K562 (cell line): ENCODE measurements around the gene PSMD1. TPM values are rescaled to one million over a fixed set of nuclear protein-coding genes. Genes with fewer than 3 reads are reported as not detected.
A peak's percentile ranks its signal among the peaks of the same experiment; 100 is the strongest.

Experiments
- E2F3 ChIP-seq: fragments of 250-450 bp; sonication (Bioruptor Pico); IDR thresholded peaks from 2 replicates; pipeline ENCODE4 v1.4.0; 2020; ENCODE audit warnings: mild to moderate bottlenecking
- ELF2 ChIP-seq: fragments of 250-450 bp; sonication (Bioruptor Pico); IDR thresholded peaks from 2 replicates; pipeline ENCODE4 v1.5.0; 2021; ENCODE audit warnings: mild to moderate bottlenecking
- FOXJ3 ChIP-seq: sonication (generic); formaldehyde crosslinking; IDR thresholded peaks from 2 replicates; pipeline ENCODE4 v1.4.0; 2020; ENCODE audit warnings: mild to moderate bottlenecking, missing genetic modification reagents
- FOXM1 ChIP-seq, 2 experiments: fragments of 450-650 bp in 1 of 2; sonication (generic) in 1 of 2; formaldehyde crosslinking in 1 of 2; IDR thresholded peaks; 2 replicates each; pipeline versions ENCODE4 v1.6.1 to v1.9.0; 2017 to 2022; ENCODE audit warnings: low read depth in 2 of 2, mild to moderate bottlenecking in 2 of 2, missing genetic modification reagents in 1 of 2, moderate library complexity in 1 of 2
- HDAC6 ChIP-seq: IDR thresholded peaks from 2 replicates; pipeline ENCODE4 v1.6.1; 2012; ENCODE audit warnings: low read depth, mild to moderate bottlenecking, control low read depth, inconsistent platforms, low read length, moderate library complexity
- JUND ChIP-seq, 2 experiments: IDR thresholded peaks; 2 replicates in 1 of 2; 3 replicates in 1 of 2; pipeline ENCODE4 v1.6.1; 2011; ENCODE audit warnings: borderline replicate concordance in 2 of 2, low read depth in 2 of 2, low read length in 2 of 2, improper control_type of control experiment in 1 of 2, missing biosample characterization in 1 of 2, missing genetic modification characterization in 1 of 2, missing genetic modification reagents in 1 of 2
- NFE2 ChIP-seq: IDR thresholded peaks from 2 replicates; pipeline ENCODE4 v1.6.1; 2014; ENCODE audit warnings: antibody characterized with exemption, low read depth
- SP2 ChIP-seq: IDR thresholded peaks from 2 replicates; pipeline ENCODE4 v1.6.1; 2011; ENCODE audit warnings: mild to moderate bottlenecking, low read depth, low read length, moderate library complexity; ENCODE audit not compliant: poor library complexity, severe bottlenecking; ENCODE audit errors: extremely low read depth
- ZFP30 ChIP-seq: fragments of 250-450 bp; sonication (Bioruptor Pico); IDR thresholded peaks from 2 replicates; pipeline ENCODE4 v1.8.0; 2022; ENCODE audit warnings: moderate library complexity, mild to moderate bottlenecking, inconsistent platforms, borderline replicate concordance
- ZFPM2 ChIP-seq: fragments of 250-450 bp; sonication (Bioruptor Pico); IDR thresholded peaks from 2 replicates; pipeline ENCODE4 v1.5.1; 2022; ENCODE audit warnings: mild to moderate bottlenecking
- ZKSCAN3 ChIP-seq: fragments of 250-450 bp; sonication (Bioruptor Pico); IDR thresholded peaks from 2 replicates; pipeline ENCODE4 v1.4.0; 2020
- ZNF175 ChIP-seq: fragments of 200-800 bp; sonication (Bioruptor generic); IDR thresholded peaks from 2 replicates; pipeline ENCODE4 v1.6.1; 2016; ENCODE audit warnings: low read depth, mild to moderate bottlenecking, missing genetic modification characterization, missing compliant biosample characterization
- ZNF311 ChIP-seq: fragments of 250-450 bp; sonication (Bioruptor Pico); IDR thresholded peaks from 2 replicates; pipeline ENCODE4 v1.4.0; 2020; ENCODE audit warnings: mild to moderate bottlenecking, moderate library complexity
- ZNF318 ChIP-seq, 2 experiments: fragments of 450-650 bp; IDR thresholded peaks; 2 replicates each; pipeline ENCODE4 v1.6.1; 2016; ENCODE audit warnings: mild to moderate bottlenecking in 2 of 2, borderline replicate concordance in 1 of 2, low read depth in 1 of 2, moderate library complexity in 1 of 2
- ZNF408 ChIP-seq: fragments of 250-450 bp; sonication (Bioruptor Pico); IDR thresholded peaks from 2 replicates; pipeline ENCODE4 v1.4.0; 2020; ENCODE audit warnings: low read depth, mild to moderate bottlenecking, moderate library complexity
- ZNF655 ChIP-seq: fragments of 250-450 bp; sonication (Bioruptor Pico); IDR thresholded peaks from 2 replicates; pipeline ENCODE4 v1.5.0; 2021
- polyA plus RNA-seq, 8 experiments: library from polyadenylated mRNA; depleted of rRNA in 4 of 8; stranded (reverse) in 5 of 8; unstranded in 3 of 8; fragments of >200 nt; fragmentation: Nextera tagmentation in 2 of 8; fragmentation: Illumina TruSeq in 1 of 8; extraction: Ambion mirVana in 2 of 8; extraction: Trizol in 1 of 8; gene quantifications; 2 replicates each; pipeline versions ENCODE4 v1.2.1 to v1.2.3, GENCODE V29; 2011 to 2014; ENCODE audit warnings: inconsistent platforms in 1 of 8, missing spikeins in 1 of 8
- total RNA-seq, 7 experiments: library from RNA; depleted of rRNA in 6 of 7; stranded (reverse); fragments of >200 nt in 6 of 7; fragmentation: Illumina TruSeq in 2 of 7; extraction: Trizol in 2 of 7; gene quantifications; 2 replicates each; pipeline versions ENCODE4 v1.2.1 to v1.2.3, GENCODE V29; 2011 to 2021; ENCODE audit warnings: low replicate concordance in 1 of 7

Gene PSMD1
- total and polyA plus RNA-seq, 9 of the 15 experiments (the other 6 are each of a cell fraction or from before 2014, with no cell fraction given), result 100 to 257 (median 147) TPM

- TF ChIP-seq ZNF318 (IDR thresholded peaks at IDR 0.05; ENCODE audit: borderline replicate concordance in 1 of 2, low read depth in 1 of 2) (no peak), FOXM1 (IDR thresholded peaks at IDR 0.05; ENCODE audit: low read depth) (peak; percentile 50), FOXM1 (CRISPR knock-in tag; IDR thresholded peaks at IDR 0.05; ENCODE audit: low read depth) (no peak), ELF2 (CRISPR knock-in tag) (no peak), ZKSCAN3 (no peak), E2F3 (CRISPR knock-in tag) (no peak), ZNF175 (no peak), HDAC6 (no peak), ZNF655 (no peak), ZFPM2 (CRISPR knock-in tag) (no peak), ZNF311 (CRISPR knock-in tag) (no peak), SP2 (peak; percentile 70), FOXJ3 (CRISPR knock-in tag) (no peak), ZFP30 (CRISPR knock-in tag) (no peak), ZNF408 (CRISPR knock-in tag) (no peak), JUND (IDR thresholded peaks at IDR 0.05; ENCODE audit: borderline replicate concordance, low read depth, low read length) (peak; percentile 64; the same call in 1 of the 2 replicates), JUND (tag; IDR thresholded peaks at IDR 0.05; ENCODE audit: borderline replicate concordance, low read depth, low read length) (no peak), NFE2 (peak; percentile 90)
These were observed at the start of gene PSMD1 (continued) for GRCh38 chr2:231056453-231057416.
